Neural crest cell (in vitro differentiated cells): ENCODE measurements around the gene TNFAIP1. TPM values are rescaled to one million over a fixed set of nuclear protein-coding genes. Genes with fewer than 3 reads are reported as not detected.

Source experiments
- DNase-seq: peaks from one replicate; pipeline ENCODE4 v3.0.0; 2021; ENCODE audit warnings: low read depth, mixed read lengths, low spot score
- H3K27ac Mint-ChIP-seq: one replicate; pipeline ENCODE4 v1.8.0; 2021; ENCODE audit warnings: mild to moderate bottlenecking, mixed read lengths; ENCODE audit not compliant: unreplicated experiment
- H3K27me3 Mint-ChIP-seq: 2 replicates; pipeline ENCODE4 v1.8.0; 2021; ENCODE audit warnings: low read depth, mild to moderate bottlenecking, mixed read lengths
- H3K36me3 Mint-ChIP-seq: 2 replicates; pipeline ENCODE4 v1.8.0; 2021; ENCODE audit warnings: low read depth, mild to moderate bottlenecking, mixed read lengths
- H3K4me1 Mint-ChIP-seq: 2 replicates; pipeline ENCODE4 v1.8.0; 2021; ENCODE audit warnings: mixed read lengths
- H3K4me3 Mint-ChIP-seq: one replicate; pipeline ENCODE4 v1.8.0; 2021; ENCODE audit warnings: mild to moderate bottlenecking, mixed read lengths
- H3K9me3 Mint-ChIP-seq: 2 replicates; pipeline ENCODE4 v1.8.0; 2021; ENCODE audit warnings: mixed read lengths
- total RNA-seq: library from RNA; stranded (reverse); gene quantifications from 2 replicates; pipeline ENCODE4 v1.2.1, GENCODE V29; 2021
- TF ChIP-seq, protein P1 (sequence below): fragments of 200-600 bp; sonication (generic); conservative IDR thresholded peaks from 2 replicates; pipeline ENCODE4 v1.5.0; 2021; ENCODE audit warnings: antibody characterized with exemption, mild to moderate bottlenecking

Gene TNFAIP1
- total RNA-seq, 1 donor from 2014 or later: 38.2 TPM

GRCh38 chr17:28368306-28368831 lies 32.8 kb downstream of the TNFAIP1 start:
- Mint-ChIP-seq H3K4me3 (peak overlapping the region; percentile 51), H3K36me3 (no peaks in the 10 kb centered on the region), H3K27me3 (no peaks in the 10 kb centered on the region), H3K9me3 (no peaks in the 10 kb centered on the region), H3K27ac (no peak overlapping the region), H3K4me1 (peaks cover 28% of the 10 kb centered on the region)
- TF ChIP-seq, protein P1, sequence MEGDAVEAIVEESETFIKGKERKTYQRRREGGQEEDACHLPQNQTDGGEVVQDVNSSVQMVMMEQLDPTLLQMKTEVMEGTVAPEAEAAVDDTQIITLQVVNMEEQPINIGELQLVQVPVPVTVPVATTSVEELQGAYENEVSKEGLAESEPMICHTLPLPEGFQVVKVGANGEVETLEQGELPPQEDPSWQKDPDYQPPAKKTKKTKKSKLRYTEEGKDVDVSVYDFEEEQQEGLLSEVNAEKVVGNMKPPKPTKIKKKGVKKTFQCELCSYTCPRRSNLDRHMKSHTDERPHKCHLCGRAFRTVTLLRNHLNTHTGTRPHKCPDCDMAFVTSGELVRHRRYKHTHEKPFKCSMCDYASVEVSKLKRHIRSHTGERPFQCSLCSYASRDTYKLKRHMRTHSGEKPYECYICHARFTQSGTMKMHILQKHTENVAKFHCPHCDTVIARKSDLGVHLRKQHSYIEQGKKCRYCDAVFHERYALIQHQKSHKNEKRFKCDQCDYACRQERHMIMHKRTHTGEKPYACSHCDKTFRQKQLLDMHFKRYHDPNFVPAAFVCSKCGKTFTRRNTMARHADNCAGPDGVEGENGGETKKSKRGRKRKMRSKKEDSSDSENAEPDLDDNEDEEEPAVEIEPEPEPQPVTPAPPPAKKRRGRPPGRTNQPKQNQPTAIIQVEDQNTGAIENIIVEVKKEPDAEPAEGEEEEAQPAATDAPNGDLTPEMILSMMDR: no peak
- no peak for DNase-seq

DNA sequence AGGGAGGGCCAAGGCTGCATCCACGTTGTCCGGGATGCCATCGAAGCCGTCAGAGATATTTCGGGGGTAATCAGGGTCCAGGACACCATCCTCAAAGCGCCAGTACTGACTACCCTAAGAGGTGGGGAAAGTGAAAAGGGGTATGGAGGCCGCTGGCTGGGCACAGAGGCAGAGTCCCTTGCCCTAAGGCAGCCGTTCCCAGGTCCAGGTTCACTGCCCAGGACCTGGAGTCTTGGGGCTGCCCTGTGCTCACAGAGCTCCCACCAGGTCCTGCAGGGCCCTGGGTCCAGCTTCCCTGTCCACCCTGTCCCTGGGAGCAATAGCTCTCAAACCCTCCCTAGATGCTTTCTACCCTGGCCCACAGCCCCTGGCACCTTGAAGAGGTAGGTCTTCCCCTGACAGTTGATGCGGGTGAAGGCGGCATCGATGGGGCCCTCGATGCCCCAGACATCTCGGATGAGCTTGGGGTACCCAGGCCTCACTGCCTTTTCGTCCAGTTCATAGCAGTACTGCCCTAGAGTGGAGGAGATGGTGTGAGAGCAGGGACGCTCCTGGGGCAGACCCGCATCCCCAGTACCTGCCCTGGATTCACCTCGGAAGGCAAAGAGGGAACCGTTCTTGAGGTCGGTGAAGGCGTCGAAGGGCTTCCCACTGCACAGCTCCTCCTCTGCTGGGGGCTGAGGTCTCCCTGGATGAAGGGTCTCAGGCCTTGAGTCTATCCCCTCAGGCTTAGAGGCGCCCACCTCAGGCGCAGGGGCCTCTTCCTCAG lies 33.5 kb downstream of the TNFAIP1 start:
- Mint-ChIP-seq H3K4me1 (peaks cover 32% of the 10 kb centered on the region), H3K27ac (no peak overlapping the region), H3K9me3 (no peaks in the 10 kb centered on the region), H3K4me3 (peak overlapping the region; percentile 62), H3K27me3 (peaks cover 2% of the 10 kb centered on the region), H3K36me3 (no peaks in the 10 kb centered on the region)
- TF ChIP-seq, protein P1: no peak
- no peak for DNase-seq

- Mint-ChIP-seq H3K4me3 (peak overlapping the region; percentile 90), H3K9me3 (no peaks in the 10 kb centered on the region), H3K4me1 (peaks cover 32% of the 10 kb centered on the region), H3K36me3 (no peaks in the 10 kb centered on the region), H3K27me3 (peaks cover 2% of the 10 kb centered on the region), H3K27ac (no peak overlapping the region)
- no peak for DNase-seq
- TF ChIP-seq, protein P1: no peak
Measured at GRCh38 chr17:28369684-28370034, 34.1 kb downstream of the TNFAIP1 start.

DNA sequence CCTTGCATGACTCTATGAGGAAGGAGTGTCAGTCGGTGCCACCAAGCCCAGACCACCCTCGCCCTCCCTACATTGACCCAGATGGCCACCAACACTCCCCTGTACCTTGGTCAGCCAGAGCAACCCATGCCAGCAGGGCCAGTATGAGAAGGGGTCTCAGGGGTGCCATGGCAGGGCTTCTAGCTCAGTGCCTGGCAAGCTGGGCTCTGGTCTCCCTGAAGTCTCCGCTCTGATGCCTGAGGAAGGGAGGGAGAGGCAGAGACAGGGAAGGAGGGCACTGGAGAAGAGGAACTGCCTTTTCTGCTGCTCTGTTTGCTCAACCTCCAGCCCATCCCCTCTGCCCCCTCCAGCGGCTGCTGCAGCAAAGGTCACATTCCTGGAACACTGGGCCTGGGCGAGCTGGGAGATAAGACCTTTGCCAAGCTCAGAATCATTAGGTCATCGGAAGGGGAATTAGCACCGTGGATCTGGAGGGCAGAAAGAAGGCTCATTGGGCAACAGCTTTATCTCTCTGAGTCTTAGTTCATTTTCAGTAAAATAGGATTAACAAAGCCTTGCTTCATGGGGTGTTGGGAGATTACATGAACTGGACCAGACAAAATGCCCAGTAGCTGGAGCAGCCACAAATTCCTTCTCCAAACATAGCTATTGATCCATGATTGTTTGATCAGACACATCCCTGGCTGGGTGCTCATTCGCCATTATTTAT lies 34.6 kb downstream of the TNFAIP1 start, which contains the start of gene VTN:
Gene VTN, minus strand, starts transcription at position 273 of the 709 bp plus-strand sequence. Its CDS starts 104 bp downstream, at position 169.
- no peaks in the 10 kb centered on the region for H3K9me3 Mint-ChIP-seq
- H3K36me3 Mint-ChIP-seq: peaks cover 2% of the 10 kb centered on the region
- peak within 1 kb of the TSS; percentile 90 for H3K4me3 Mint-ChIP-seq
- H3K27me3 Mint-ChIP-seq: peaks cover 2% of the 10 kb centered on the region
- peak; percentile 16 for DNase-seq
- H3K27ac Mint-ChIP-seq: peak within 1 kb of the TSS; percentile 75
- peaks cover 35% of the 10 kb centered on the region for H3K4me1 Mint-ChIP-seq
- TF ChIP-seq, protein P1: no peak

DNA sequence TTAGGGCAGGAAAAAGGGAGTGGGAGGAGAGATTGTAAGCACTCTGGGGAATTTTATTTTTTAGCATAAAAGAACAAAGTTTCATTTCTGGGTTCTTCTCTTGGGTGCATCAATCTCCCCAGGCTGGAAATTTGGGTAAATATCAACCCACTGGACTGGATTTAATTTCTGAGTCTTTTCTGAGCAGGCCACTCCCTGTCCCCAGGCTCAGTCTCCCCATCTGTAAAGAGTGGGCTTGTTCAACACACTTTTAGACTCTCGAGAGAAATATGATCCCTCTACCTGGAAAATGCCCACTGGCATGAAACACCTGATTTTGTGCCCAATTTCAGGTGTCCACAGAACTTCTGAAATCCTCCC lies 35.2 kb downstream of the TNFAIP1 start:
- Mint-ChIP-seq H3K4me3 (peak overlapping the region; percentile 90), H3K4me1 (peaks cover 35% of the 10 kb centered on the region), H3K9me3 (no peaks in the 10 kb centered on the region), H3K27me3 (peaks cover 2% of the 10 kb centered on the region), H3K36me3 (peaks cover 2% of the 10 kb centered on the region), H3K27ac (no peak overlapping the region)
- TF ChIP-seq, protein P1: no peak
- no peak for DNase-seq
